ENCODE data around the gene TRMT1L. TPM values are rescaled to one million over a fixed set of nuclear protein-coding genes. Genes with fewer than 3 reads are reported as not detected.

The TRMT1L gene
- total RNA-seq, 4 donors from 2014 or later, result 10.2 to 24.1 (median 20.9) TPM

GRCh38 chr1:185104083-185104482 is 52.7 kb downstream of the TRMT1L start:
- Histone ChIP-seq H3K4me3 (no peak overlapping the region), H3K27me3 (no peaks in the 10 kb centered on the region), H3K36me3 (no peaks in the 10 kb centered on the region), H3K4me1 (no peaks in the 10 kb centered on the region), H3K9me3 (no peaks in the 10 kb centered on the region), H3K27ac (no peak overlapping the region)
- intact Hi-C loops (cut with DNase I; ENCODE audit: low total_unique reads), result no loop called here
- no peak for TF ChIP-seq POLR2A (IDR thresholded peaks at IDR 0.05)
- DNase-seq, result no peak

- intact Hi-C loops (cut with DNase I; ENCODE audit: low total_unique reads), result no loop called here
- DNase-seq, result no peak
- no peaks in the 10 kb centered on the region for H3K4me1 ChIP-seq
- no peaks in the 10 kb centered on the region for H3K9me3 ChIP-seq
- no peaks in the 10 kb centered on the region for H3K36me3 ChIP-seq
- TF ChIP-seq CTCF (IDR thresholded peaks at IDR 0.05) (no peak), POLR2A (IDR thresholded peaks at IDR 0.05) (no peak)
- no peak overlapping the region for H3K27ac ChIP-seq
- H3K4me3 ChIP-seq, result no peak overlapping the region
- H3K27me3 ChIP-seq, result no peaks in the 10 kb centered on the region
These were observed 60.2 kb downstream of the TRMT1L start for GRCh38 chr1:185096531-185096930.

- intact Hi-C loops (cut with DNase I; ENCODE audit: low total_unique reads), result no loop called here
These were observed 62.0 kb downstream of the TRMT1L start for GRCh38 chr1:185094761-185095160.

GRCh38 chr1:185091480-185091879 is 65.3 kb downstream of the TRMT1L start:
- TF ChIP-seq CTCF (IDR thresholded peaks at IDR 0.05) (no peak), POLR2A (IDR thresholded peaks at IDR 0.05) (no peak)
- no peak overlapping the region for H3K27ac ChIP-seq
- no peaks in the 10 kb centered on the region for H3K27me3 ChIP-seq
- intact Hi-C loops (cut with DNase I; ENCODE audit: low total_unique reads), result no loop called here
- no peaks in the 10 kb centered on the region for H3K36me3 ChIP-seq
- H3K9me3 ChIP-seq, result no peaks in the 10 kb centered on the region
- DNase-seq, result no peak
- H3K4me1 ChIP-seq, result no peaks in the 10 kb centered on the region
- H3K4me3 ChIP-seq, result no peak overlapping the region

More at GRCh38 chr1:185094761-185095160, 62.0 kb downstream of the TRMT1L start:
- Histone ChIP-seq H3K4me1 (no peaks in the 10 kb centered on the region), H3K27ac (no peak overlapping the region), H3K36me3 (no peaks in the 10 kb centered on the region), H3K4me3 (no peak overlapping the region), H3K27me3 (no peaks in the 10 kb centered on the region), H3K9me3 (no peaks in the 10 kb centered on the region)
- TF ChIP-seq CTCF (IDR thresholded peaks at IDR 0.05) (no peak), POLR2A (IDR thresholded peaks at IDR 0.05) (no peak)
- no peak for DNase-seq

- intact Hi-C loops (cut with DNase I; ENCODE audit: low total_unique reads), result no loop called here
These were observed 69.0 kb downstream of the TRMT1L start for GRCh38 chr1:185087746-185088145.

More at GRCh38 chr1:185087746-185088145, 69.0 kb downstream of the TRMT1L start:
- Histone ChIP-seq H3K27ac (no peak overlapping the region), H3K9me3 (no peaks in the 10 kb centered on the region), H3K4me1 (no peaks in the 10 kb centered on the region), H3K4me3 (no peak overlapping the region), H3K36me3 (no peaks in the 10 kb centered on the region), H3K27me3 (no peaks in the 10 kb centered on the region)
- TF ChIP-seq POLR2A (IDR thresholded peaks at IDR 0.05) (no peak), CTCF (IDR thresholded peaks at IDR 0.05) (no peak)
- DNase-seq, result no peak

Measured in uterus (tissue), 4 donors.